ENCODE data around the gene LRRC1.

LRRC1 gene

DNA sequence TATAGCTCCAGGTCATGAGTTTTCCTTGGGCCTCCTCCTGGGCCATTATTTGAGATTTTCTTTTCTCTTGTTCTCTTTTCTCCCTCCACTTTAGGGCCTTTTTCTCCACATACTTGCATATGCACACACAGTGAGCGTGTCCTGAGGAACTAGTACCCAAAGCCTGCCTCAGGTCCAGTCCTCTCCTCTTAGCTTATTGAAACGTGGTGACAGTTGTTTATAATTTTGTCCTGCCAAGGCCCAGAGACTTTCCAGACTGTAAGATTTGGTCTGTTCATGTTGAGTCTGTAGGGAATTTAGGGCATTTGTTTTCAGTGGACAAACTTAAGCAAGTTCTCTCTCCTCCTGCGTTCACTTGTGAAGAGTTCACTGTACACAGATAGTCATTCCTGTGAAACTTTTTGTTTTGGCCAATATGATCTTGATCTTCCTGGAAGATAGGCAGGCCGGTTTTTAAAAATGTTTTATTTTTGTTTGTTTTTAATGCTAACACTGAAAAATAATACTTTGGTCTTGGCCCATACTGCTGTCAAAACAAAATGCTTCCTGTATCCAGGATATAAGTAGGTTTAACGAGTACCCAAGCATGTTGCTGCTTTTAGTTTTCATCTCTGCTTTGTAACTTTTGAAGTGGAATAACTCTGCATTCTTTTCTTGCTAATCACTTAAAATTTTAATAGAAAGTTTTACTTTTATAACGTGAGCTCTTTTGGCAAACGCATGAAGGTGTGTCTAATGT, 20.7 kb downstream of the LRRC1 start:
- no peak for DNase-seq (ENCODE audit: low spot score)

DNA sequence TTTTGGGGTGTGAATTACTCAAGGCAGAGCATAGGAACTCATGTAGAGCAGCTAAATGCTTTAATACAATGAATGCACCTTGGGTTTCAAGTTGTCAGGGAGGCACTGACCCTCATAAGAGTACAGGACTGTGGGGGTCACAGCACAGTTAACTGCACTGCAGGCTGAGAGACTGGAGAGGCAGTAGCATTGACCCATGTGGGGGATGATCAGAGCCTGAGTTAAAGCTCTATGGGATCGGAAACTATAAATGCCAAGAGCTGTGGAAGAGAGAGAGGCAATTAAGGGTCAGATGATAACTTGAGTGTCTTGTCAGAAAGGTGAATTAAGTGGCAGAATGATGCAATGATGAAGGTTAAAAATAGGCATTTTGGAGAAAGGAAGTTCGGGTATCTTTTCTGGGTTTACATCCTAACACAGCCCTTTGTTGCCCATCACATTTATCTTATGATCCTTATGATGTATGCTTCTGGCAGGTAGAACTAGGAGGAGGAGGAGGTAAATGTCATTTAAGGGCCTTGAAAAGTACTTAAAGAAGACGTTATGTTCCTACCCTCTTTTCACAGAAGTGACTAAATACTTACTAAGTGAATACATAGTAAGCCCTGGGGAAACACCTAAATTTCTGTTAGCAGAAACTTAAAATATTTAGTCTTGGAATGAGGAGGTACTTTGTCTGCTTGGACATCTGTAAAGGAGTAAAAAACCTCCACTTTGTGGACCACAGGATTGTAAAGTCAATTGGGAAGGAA, 24.2 kb downstream of the LRRC1 start:
- no peak for DNase-seq (ENCODE audit: low spot score)

- DNase-seq (ENCODE audit: low spot score): no peak
Observed at GRCh38 chr6:53822401-53823125, 27.8 kb downstream of the LRRC1 start.

DNA sequence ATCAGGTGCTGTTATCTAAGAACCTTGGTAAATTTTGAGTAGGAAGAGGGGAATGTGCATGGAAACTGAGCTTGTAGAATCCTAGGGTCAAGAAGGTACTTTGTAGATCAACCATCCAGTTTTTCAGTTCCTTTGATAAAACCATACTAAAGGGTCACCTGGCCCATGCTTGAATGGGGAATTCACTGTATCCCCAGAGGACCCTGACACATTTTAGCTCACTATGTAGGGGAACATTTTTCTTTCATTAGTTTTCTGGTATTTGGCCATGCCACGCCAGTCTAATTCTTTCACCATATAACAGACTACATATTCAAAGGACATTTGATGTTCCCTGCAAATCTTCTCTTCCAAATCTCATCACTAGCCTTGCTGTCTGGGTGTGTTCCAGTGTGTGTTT, 29.9 kb downstream of the LRRC1 start:
- no peak for DNase-seq (ENCODE audit: low spot score)

- DNase-seq (ENCODE audit: low spot score): no peak
Observed at GRCh38 chr6:53825532-53826321, 30.9 kb downstream of the LRRC1 start.

- no peak for DNase-seq (ENCODE audit: low spot score)
Observed at GRCh38 chr6:53827531-53827930, 32.7 kb downstream of the LRRC1 start.

GRCh38 chr6:53828215-53828614, 33.4 kb downstream of the LRRC1 start:
- no peak for DNase-seq (ENCODE audit: low spot score)

- DNase-seq (ENCODE audit: low spot score): no peak
Observed at GRCh38 chr6:53828966-53829697, 34.3 kb downstream of the LRRC1 start.

GRCh38 chr6:53829698-53830221, 35.0 kb downstream of the LRRC1 start:
- DNase-seq (ENCODE audit: low spot score): no peak

DNA sequence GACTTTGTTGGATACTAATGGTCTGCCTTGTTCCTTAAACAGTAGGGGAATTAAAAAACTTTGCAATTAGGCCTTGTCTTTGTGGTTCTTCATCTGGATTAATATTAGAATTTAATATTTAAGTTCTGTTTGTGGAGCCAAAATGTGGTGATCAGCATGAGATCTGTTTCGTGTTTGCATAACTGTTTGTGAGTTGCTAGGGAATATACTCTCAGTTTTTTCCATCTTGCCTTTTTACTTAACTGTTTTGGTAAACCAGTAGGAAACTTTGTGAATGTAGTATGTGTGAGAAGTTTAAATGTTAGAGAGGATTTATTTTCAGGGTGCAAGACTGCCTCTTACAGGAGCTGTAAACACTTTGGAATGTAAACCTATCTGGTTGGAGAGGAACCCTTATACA, 35.6 kb downstream of the LRRC1 start:
- DNase-seq (ENCODE audit: low spot score): no peak

DNA sequence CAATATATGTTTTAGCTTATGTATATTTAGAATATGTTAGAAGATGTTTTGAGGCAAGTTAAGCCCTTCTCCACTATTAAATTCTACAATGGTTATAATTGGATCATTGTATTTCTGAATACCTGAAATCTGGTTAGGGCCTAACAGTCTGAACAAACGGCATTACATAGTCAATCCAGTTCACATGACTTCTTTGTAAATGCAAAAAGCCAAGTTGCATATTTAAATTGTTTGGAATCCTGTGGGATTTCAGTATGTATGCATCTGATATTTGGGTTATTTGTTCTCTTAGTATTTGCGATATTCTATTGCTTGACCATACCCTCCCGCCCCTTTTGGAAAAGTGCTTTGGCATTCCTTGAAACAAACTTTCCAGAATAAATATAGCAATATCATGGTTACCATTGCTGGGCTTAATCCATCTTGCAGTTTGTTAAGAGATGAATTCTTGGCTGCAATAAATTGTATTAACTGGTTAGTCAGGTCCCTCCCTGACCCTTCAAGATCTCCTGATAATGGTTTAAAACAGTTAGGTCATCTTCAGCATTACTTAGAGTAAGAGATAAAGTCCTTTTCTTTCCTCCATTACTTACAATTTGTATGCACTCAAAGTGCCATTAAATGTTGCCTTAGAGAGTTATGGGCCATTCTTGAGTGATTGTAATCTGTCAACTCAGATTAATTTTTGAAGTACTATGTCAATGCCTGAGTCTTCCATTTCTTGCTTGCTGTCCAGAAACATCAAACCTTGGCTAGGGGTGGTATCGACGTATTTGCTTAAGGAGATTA, 36.5 kb downstream of the LRRC1 start:
- DNase-seq (ENCODE audit: low spot score): no peak

DNA sequence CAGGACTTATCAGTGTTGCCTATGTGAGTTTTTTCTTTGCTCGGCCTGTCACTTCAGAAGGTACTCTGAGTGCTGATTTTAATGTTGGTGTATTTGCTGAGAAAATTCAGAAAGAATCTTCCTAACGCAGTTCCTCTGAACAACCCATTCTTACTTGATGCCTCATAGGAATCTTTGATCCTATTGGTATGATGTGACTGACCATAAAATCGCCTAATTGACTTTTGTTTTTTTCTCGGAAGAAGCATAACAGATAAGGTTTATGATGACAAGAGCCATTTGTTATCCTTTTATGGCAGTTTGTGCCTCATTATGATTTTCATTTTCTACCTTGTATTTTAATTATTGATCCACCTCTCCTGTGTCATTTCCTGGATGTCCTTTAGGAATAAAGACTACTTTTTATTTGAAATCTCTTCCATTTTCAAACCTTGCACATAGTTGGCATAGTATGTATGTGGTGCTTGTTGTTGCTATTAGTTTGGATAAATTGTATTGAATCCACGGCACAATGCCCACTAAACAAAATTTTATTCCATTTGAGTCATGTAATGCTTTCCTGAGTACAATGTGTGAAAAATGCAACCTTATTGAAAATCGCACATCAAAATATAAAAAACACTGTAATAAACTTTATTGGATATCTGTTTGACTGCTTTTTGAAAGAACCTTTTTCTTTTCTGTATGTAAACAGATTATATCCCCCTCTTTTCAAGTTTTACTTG, 37.3 kb downstream of the LRRC1 start:
- no peak for DNase-seq (ENCODE audit: low spot score)

- no peak for DNase-seq (ENCODE audit: low spot score)
Observed at GRCh38 chr6:53833155-53833554, 38.4 kb downstream of the LRRC1 start.

DNA sequence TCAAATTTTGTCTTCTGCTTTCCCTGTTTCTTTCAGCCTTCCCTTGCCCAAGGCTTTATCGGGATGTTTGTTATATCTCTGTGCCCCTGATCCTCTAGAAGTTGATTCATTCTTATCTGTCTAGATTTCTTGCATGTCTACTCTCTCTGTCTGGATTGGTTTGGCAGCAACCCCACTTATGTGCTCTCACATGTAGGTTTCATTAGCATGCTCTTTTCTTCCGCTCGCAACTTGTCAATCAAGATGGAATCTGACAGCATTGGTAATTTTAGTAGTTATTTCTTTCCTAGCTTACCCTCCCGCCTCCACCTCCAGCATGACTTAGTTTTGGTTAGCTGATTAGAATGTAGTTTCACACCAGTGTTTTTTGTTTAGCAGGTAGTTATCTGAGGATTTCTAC, 39.3 kb downstream of the LRRC1 start:
- no peak for DNase-seq (ENCODE audit: low spot score)

DNA sequence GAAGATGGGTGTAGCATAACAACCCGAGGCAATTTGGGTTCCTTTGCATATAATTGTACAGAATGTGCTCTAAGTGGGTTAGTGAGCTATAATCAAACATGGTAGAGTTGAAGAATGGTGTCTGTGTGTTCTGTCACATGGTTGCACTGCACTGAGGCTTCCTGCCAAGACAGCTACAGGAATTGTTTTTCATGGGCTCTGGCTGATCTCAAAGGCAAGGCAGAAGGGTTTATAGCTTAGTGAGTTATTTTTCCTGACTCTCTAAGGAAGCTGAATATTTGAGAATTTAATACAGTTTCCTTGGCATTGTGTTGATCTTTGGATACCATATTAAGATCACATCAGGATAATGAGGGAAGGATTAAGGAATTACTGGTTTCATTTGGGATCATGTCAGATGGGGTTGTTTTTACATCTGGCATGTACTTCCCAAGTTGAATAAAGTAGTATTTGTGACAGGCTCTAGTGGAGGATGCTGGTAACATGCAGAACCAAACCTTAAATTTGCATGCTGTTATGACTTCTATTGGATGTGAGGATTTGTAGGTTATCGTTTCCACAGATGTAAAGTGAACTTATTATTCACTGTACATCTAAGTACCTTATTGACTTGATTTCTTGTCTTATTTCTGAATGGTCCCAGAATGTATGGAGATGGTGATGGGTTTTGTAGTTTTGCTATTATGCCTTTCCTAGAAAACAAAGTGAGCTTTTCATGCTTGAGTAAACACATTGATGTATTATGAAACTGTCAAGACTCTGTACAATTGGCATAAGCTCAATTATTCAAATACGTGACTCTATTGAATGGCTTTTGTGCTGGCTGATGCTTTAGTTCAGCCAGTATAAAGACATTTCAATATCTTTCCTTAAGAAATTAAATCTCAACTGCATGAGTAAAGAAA, 43.3 kb downstream of the LRRC1 start:
- no peak for DNase-seq (ENCODE audit: low spot score)

DNA sequence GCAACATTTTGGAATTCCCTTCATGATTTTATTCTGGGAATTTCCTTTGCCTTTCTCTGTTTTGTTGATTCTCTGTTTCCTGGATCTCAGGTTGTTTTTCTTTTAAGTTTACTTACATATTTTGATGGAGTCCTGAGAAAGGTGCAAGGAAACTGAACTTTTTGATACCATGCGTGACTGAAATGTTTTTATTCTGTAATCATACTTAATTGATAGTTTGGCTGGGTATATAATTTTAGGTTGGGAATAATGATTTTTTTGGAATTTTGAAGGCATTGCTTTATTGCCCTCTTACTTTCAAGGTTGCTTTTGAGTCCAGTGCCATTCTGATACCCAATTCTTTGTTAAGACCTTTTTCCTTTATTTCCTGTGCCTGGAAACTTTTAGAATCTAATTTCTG, 45.2 kb downstream of the LRRC1 start:
- no peak for DNase-seq (ENCODE audit: low spot score)

- DNase-seq (ENCODE audit: low spot score): no peak
Observed at GRCh38 chr6:53845280-53846195, 50.7 kb downstream of the LRRC1 start.

DNA sequence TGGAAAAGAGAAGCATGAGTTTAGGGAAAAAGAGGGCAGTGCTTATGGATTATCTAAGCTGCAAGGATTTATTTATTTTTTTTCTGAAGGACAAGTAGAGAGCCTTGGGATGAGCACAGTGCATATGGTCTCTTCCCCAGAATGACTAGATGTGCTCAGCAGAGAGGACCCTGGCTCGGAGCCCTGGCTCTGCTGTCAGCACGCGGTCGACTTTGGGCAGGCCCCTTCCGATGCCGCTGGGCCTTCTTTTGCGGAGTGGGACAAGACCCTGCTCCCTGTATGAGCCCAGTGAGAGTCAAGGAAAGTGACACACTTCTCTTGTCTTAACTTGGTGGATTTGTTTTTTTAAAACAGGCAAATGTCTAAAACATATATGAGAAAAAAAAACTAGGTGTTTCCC, 51.4 kb downstream of the LRRC1 start:
- DNase-seq (ENCODE audit: low spot score): no peak
